Activated naive CD8-positive, alpha-beta T cell treated with anti-CD3 and anti-CD28 coated beads, Interleukin-2, amount 50 U/mL, for 24 hours (primary cell): Measurements from ENCODE around the gene CCNA1.
A peak's percentile ranks its signal among the peaks of the same experiment; 100 is the strongest.

ENCODE experiments used
- ATAC-seq: fragments of 150-1000 bp; cut with Tn5 transposase; one replicate; pipeline ENCODE4 v1.10.0; 2021
- DNase-seq: peaks from one replicate; pipeline ENCODE4 v3.0.0; 2021
- H3K27ac Mint-ChIP-seq: one replicate; pipeline ENCODE4 v1.8.0; 2021; ENCODE audit warnings: mild to moderate bottlenecking, mixed read lengths
- H3K27me3 Mint-ChIP-seq: one replicate; pipeline ENCODE4 v1.8.0; 2021; ENCODE audit warnings: mixed read lengths
- H3K36me3 Mint-ChIP-seq: one replicate; pipeline ENCODE4 v1.8.0; 2021; ENCODE audit warnings: low read depth, mixed read lengths
- H3K4me1 Mint-ChIP-seq: one replicate; pipeline ENCODE4 v1.8.0; 2021; ENCODE audit warnings: mixed read lengths
- H3K4me3 Mint-ChIP-seq: one replicate; pipeline ENCODE4 v1.8.0; 2021; ENCODE audit warnings: mild to moderate bottlenecking, moderate library complexity, mixed read lengths
- H3K9me3 Mint-ChIP-seq: one replicate; pipeline ENCODE4 v1.8.0; 2021; ENCODE audit warnings: mixed read lengths

CCNA1 gene

DNA sequence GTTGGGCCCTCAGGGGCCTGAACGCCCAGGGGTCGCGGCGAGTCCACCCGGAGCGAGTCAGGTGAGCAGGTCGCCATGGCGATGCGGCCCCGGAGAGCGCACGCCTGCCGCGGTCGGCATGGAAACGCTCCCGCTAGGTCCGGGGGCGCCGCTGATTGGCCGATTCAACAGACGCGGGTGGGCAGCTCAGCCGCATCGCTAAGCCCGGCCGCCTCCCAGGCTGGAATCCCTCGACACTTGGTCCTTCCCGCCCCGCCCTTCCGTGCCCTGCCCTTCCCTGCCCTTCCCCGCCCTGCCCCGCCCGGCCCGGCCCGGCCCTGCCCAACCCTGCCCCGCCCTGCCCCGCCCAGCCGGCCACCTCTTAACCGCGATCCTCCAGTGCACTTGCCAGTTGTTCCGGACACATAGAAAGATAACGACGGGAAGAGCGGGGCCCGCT is at the start of gene CCNA1:
Gene CCNA1, plus strand, starts transcription at position 390 of the 439 bp plus-strand sequence. CDS start 562 bp downstream, outside the sequence.
- peak; percentile 66 for ATAC-seq
- peak within 1 kb of the TSS; percentile 59 for H3K4me3 Mint-ChIP-seq
- no peaks in the 10 kb centered on the region for H3K9me3 Mint-ChIP-seq
- no peaks in the 10 kb centered on the region for H3K36me3 Mint-ChIP-seq
- H3K27me3 Mint-ChIP-seq: peaks cover 63% of the 10 kb centered on the region
- H3K27ac Mint-ChIP-seq: no peak within 1 kb of the TSS
- H3K4me1 Mint-ChIP-seq: peaks cover 10% of the 10 kb centered on the region
- peak; percentile 26 for DNase-seq

DNA sequence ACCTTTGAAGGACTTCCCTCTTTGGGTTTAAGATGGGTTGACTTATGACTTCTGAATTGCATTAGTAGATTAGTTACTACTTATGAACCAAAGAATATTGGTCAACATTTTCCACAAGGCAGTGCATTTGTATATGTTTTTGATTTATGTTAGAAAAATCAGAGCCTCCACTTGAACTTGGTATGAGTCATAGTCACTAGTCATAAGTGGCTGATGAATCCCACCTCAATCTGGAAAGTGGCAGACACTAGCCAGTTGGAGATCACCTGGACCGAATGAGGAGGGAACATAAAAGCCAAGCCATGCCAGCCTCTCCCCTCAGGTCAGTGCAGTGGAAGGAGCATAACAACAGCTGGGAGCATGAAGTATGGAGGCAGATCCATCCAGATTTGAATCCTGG is 46.8 kb upstream of the CCNA1 start:
- Mint-ChIP-seq H3K36me3 (no peaks in the 10 kb centered on the region), H3K4me1 (no peaks in the 10 kb centered on the region)
- no peak for ATAC-seq

DNA sequence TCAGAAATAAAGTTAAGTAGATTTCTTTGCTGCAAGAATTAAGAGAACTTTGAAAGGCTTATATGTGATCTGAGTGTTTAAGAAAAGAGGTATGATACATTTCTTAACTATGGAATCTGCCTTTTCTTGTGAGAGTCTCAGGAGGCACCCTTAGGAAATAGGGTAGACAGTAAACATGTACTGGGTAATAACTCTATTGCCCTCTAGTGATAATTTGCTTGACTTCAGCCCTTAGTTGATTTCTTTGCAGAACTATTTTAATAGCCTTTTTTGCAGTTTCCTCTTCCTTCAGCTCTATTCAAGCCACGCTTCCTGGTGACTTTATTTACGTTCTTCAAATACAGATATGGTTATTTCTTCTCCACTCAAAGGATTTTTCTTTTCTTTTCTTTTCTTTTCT is 37.0 kb upstream of the CCNA1 start:
- Mint-ChIP-seq H3K36me3 (no peaks in the 10 kb centered on the region), H3K27me3 (peaks cover 10% of the 10 kb centered on the region), H3K4me1 (no peaks in the 10 kb centered on the region), H3K9me3 (peaks cover 2% of the 10 kb centered on the region), H3K4me3 (no peak overlapping the region), H3K27ac (no peak overlapping the region)
- ATAC-seq (peak; percentile 49), DNase-seq (no peak)

More for the DNA sequence above, 46.8 kb upstream of the CCNA1 start:
- peaks cover 19% of the 10 kb centered on the region for H3K27me3 Mint-ChIP-seq
- H3K9me3 Mint-ChIP-seq: no peaks in the 10 kb centered on the region
- no peak overlapping the region for H3K27ac Mint-ChIP-seq
- H3K4me3 Mint-ChIP-seq: no peak overlapping the region
- no peak for DNase-seq

DNA sequence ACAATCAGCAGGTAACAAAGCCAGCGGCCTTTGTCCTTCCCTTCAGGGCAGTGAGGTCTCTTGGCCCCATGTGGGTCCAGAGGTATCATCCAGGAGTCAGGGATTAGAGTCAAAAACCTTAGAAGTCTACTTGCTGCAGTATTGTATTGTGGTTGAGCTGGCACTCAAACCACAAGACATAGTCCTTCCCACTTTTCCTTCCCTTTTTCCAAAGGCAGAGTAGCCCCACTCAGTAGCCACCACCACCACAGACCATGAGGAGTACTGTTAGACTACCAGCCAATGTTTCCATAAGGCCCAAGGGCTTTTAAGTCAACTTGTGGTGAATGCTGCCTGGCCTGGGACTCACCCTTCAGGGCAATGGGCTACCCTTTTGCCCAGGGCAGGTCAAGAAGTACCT is 27.1 kb upstream of the CCNA1 start:
- H3K27ac Mint-ChIP-seq: no peak overlapping the region
- peaks cover 14% of the 10 kb centered on the region for H3K27me3 Mint-ChIP-seq
- peaks cover 4% of the 10 kb centered on the region for H3K9me3 Mint-ChIP-seq
- H3K4me1 Mint-ChIP-seq: no peaks in the 10 kb centered on the region
- DNase-seq (no peak), ATAC-seq (no peak)
- H3K36me3 Mint-ChIP-seq: no peaks in the 10 kb centered on the region
- no peak overlapping the region for H3K4me3 Mint-ChIP-seq

DNA sequence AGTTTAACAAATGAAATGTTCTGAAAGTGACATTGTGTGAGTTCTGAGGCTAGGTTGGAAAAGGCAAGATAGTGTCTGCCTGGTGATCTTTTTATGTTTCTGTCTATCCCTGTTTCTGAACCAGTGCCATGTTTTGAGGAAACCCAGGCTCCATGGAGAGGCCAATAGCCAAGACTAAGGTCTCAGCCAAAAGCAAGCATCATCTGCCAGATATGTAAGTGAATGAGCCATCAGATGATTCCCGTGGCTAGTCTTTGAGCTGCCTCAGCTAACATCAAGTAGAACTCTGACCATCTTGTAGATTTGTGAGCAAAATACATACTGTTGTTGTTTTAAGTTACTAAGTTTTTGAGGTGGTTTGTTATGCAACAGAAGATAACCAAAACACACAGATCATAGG is 19.6 kb upstream of the CCNA1 start:
- Mint-ChIP-seq H3K4me3 (no peak overlapping the region), H3K9me3 (peaks cover 16% of the 10 kb centered on the region), H3K4me1 (peaks cover 12% of the 10 kb centered on the region), H3K27ac (no peak overlapping the region), H3K36me3 (peaks cover 2% of the 10 kb centered on the region), H3K27me3 (peaks cover 42% of the 10 kb centered on the region)
- DNase-seq: no peak
- ATAC-seq: no peak

DNA sequence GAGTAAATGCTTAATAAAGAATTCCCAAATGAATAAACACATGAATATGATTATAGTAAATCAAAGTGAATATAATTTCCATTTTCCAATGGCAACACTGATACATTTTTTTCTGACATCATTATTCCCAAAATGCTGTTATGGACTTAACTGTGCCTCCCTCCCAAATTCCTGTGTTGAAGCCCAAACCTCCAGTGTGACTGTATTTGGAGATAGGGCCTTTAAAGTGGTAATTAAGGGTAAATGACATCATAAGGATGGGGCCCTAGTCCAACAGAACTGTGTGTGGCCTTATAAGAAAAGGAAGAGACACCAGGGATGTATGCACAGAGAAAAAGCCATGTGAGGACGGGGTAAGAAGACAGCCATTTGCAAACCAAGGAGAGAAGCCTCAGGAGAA is 19.1 kb upstream of the CCNA1 start:
- H3K27ac Mint-ChIP-seq: no peak overlapping the region
- DNase-seq: no peak
- peaks cover 2% of the 10 kb centered on the region for H3K36me3 Mint-ChIP-seq
- peaks cover 16% of the 10 kb centered on the region for H3K4me1 Mint-ChIP-seq
- H3K9me3 Mint-ChIP-seq: peaks cover 16% of the 10 kb centered on the region
- peaks cover 39% of the 10 kb centered on the region for H3K27me3 Mint-ChIP-seq
- H3K4me3 Mint-ChIP-seq: no peak overlapping the region
- no peak for ATAC-seq

DNA sequence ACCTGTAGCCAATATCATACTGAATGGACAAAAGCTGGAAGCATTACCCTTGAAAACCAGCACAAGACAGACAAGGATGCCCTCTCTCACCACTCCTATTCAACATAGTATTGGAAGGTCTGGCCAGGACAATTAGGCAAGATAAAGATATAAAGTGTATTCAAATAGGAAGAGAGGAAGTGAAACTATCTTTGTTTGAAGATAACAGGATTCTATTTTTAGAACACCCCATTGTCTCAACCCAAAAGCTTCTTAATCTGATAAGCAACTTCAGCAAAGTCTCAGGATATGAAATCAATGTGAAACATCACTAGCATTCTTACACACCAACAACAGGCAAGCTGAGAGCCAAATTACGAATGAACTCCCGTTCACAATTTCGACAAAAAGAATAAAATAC is 17.8 kb upstream of the CCNA1 start:
- no peak overlapping the region for H3K27ac Mint-ChIP-seq
- no peak overlapping the region for H3K4me3 Mint-ChIP-seq

DNA sequence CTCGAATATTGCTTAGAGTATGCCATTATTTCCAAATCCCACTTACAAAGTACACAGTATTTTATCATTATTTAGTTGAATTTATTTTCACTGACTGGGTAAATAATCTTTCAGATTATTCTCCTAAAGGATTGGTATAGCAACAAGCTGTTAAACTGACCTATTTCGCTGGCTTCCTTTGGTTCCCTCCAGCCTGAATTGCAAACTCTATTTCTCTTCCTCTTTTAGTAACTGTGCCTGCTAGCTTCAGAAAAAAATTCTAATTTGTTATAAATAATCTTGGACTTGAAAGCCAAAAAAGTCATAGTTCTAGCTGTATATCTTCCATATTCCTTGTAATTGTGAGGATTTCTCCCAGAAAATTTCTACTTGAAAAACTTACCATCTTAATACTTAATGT is 15.0 kb upstream of the CCNA1 start:
- H3K27me3 Mint-ChIP-seq: peaks cover 48% of the 10 kb centered on the region
- ATAC-seq (no peak), DNase-seq (no peak)
- peaks cover 31% of the 10 kb centered on the region for H3K4me1 Mint-ChIP-seq
- no peak overlapping the region for H3K4me3 Mint-ChIP-seq
- peaks cover 16% of the 10 kb centered on the region for H3K9me3 Mint-ChIP-seq
- no peak overlapping the region for H3K27ac Mint-ChIP-seq
- peaks cover 2% of the 10 kb centered on the region for H3K36me3 Mint-ChIP-seq

More for the DNA sequence above, 17.8 kb upstream of the CCNA1 start:
- H3K27me3 Mint-ChIP-seq: peaks cover 39% of the 10 kb centered on the region
- peaks cover 21% of the 10 kb centered on the region for H3K4me1 Mint-ChIP-seq
- no peak for DNase-seq
- H3K9me3 Mint-ChIP-seq: peaks cover 16% of the 10 kb centered on the region
- ATAC-seq: no peak
- H3K36me3 Mint-ChIP-seq: peaks cover 2% of the 10 kb centered on the region

DNA sequence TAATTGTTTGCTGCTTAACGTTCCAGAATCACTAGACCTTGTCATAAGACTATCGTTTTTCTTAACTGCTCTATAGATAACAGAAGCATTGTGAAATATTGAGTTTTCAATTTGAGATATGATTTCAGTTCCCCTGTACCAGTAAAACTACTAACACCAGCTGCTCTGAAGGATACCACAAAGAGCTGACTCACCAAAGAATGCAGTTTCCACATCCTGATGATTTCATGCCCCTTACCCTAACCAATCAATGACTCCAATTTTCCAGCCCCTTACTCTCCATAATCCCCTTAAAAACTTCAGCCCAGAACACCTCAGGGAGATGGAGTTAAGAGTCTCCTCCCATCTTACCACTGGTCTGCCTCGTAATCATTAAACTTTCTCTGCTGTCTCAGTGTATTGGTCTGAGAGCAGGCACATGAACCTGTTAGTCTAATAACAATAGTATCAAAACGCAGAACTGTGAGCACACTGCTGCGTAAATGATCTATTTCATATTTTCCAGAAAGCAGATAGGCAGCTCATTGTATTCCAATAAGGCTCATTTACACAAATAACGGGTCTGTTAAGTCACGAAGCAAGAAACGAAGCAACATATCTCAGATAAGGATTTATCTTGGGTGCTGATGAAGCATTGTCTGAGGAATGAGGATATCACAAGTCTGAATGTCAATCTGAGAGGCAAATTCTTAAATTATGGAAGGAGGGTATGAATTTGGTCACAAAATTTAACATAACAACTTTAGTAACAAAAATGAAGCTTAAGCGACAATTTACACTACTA is 14.1 kb upstream of the CCNA1 start:
- Mint-ChIP-seq H3K4me3 (peak overlapping the region; percentile 9), H3K36me3 (peaks cover 2% of the 10 kb centered on the region), H3K27ac (peak overlapping the region; percentile 43), H3K4me1 (peaks cover 31% of the 10 kb centered on the region), H3K9me3 (peaks cover 16% of the 10 kb centered on the region), H3K27me3 (peaks cover 41% of the 10 kb centered on the region)
- DNase-seq (no peak), ATAC-seq (peak; percentile 80)

DNA sequence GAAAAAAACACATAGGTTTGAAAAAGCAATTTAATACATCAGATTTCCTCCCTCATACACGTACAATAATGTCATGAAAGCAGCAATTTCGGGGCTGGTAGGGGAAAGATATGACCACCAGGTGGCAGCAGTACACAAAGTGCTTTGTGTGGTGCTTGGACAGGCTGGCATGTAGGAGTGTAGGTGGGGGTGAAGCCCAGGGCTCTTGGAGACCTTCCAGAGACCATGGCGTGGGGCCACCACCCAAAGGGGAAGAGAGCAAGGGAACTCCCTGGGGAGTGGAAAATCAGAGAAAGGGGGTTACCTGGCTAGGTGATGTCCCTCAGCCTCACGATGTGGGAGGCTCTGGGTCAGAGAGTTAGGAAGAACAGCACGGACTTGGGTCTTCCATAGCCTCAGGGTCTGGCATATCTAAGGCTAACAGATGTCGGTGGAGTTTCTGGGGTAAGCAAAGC is 11.8 kb upstream of the CCNA1 start:
- Mint-ChIP-seq H3K9me3 (peaks cover 6% of the 10 kb centered on the region), H3K4me3 (no peak overlapping the region), H3K27me3 (peaks cover 46% of the 10 kb centered on the region), H3K4me1 (peaks cover 22% of the 10 kb centered on the region), H3K27ac (no peak overlapping the region), H3K36me3 (no peaks in the 10 kb centered on the region)
- peak; percentile 73 for ATAC-seq
- peak; percentile 71 for DNase-seq

DNA sequence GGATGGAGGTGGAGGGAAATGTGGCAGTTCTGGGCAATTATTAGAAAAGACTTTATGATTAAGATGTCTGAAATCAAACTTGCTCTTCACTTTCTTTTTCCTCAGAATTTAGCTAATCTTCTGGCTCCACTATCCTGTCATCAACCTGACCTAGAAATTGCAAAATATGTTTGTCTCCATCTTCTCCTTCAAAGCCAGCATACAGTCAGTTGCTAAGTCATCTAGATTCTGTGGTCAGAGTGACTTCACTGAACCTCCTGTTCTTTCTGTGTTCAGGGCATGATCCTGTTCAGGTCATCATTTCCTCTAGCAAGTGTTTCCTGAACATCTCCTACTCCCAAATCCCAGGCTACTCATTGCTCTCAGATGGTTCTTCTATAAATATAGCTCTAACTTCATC is 10.8 kb upstream of the CCNA1 start:
- Mint-ChIP-seq H3K27ac (no peak overlapping the region), H3K4me3 (no peak overlapping the region), H3K36me3 (no peaks in the 10 kb centered on the region), H3K9me3 (peaks cover 2% of the 10 kb centered on the region), H3K4me1 (peaks cover 22% of the 10 kb centered on the region), H3K27me3 (peaks cover 43% of the 10 kb centered on the region)
- DNase-seq (no peak), ATAC-seq (peak; percentile 17)

DNA sequence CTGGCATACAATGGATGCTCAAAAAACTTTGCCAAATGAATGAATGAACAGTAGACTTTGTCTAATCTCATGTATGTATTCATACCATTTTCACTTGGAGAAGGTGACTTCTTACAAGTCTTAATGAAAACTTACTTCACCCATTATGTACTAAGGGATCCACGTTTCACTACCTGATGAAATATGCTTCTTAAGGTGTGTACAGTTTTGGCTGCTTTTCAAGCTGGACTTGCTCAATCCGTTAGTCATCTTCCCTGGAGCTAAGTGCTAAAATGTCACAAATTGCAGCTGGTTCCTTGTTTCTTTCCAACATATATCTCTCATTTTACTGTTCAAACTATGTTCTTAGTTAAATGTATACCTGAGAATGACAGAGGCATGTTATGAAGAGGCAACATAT is 4.2 kb upstream of the CCNA1 start:
- H3K4me3 Mint-ChIP-seq: no peak overlapping the region
- no peak for DNase-seq
- H3K36me3 Mint-ChIP-seq: no peaks in the 10 kb centered on the region
- H3K9me3 Mint-ChIP-seq: peaks cover 5% of the 10 kb centered on the region
- peaks cover 10% of the 10 kb centered on the region for H3K4me1 Mint-ChIP-seq
- no peak overlapping the region for H3K27ac Mint-ChIP-seq
- no peak for ATAC-seq
- H3K27me3 Mint-ChIP-seq: peaks cover 72% of the 10 kb centered on the region

DNA sequence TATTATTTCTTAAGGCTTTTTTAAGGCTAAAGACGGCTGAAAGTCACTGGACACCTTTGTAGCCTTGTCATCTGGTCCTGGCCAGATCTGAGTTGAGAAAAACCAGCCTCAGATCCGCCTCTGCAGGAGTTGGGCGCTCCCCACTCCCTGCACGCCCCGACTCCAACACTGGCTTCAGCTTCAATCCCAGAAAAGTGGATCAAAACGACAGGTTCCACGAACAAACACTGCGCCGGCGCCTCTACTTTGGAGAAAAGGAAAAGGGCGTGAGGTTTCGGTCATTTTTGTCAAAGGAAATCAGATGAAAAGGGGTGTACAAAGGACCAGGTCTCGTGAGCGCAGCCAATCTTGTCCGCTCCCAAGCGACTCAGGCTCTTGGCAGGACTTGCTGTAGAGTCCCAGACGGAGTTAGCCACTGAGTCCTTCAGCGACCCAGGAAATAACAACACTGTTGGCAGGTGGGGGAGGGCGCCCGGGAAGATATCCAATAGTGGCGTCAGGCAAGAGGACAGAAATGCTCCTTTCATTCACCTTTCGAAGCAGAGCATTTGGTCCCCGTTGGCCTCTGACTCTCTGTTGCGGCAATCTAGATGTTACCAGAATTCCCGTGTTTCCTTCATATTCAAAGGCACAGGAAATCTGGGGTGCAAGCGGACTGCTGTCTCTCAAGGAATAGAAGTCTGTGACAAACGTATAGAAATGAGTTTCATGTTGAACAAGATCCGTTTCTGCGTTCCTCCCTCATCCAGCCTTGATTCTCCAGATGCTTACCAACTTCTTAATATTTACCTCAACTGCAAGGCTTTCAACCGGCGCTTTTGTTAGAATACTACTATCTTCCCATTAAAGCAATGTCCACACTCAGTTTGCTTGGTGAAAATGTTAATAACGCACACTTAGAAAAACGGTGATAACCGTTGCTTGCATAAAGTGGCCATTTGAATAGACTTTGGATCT is 1.8 kb upstream of the CCNA1 start:
- peaks cover 5% of the 10 kb centered on the region for H3K9me3 Mint-ChIP-seq
- DNase-seq: no peak
- H3K4me3 Mint-ChIP-seq: no peak overlapping the region
- H3K27ac Mint-ChIP-seq: no peak overlapping the region
- peaks cover 10% of the 10 kb centered on the region for H3K4me1 Mint-ChIP-seq
- peaks cover 70% of the 10 kb centered on the region for H3K27me3 Mint-ChIP-seq
- ATAC-seq: no peak
- H3K36me3 Mint-ChIP-seq: no peaks in the 10 kb centered on the region

DNA sequence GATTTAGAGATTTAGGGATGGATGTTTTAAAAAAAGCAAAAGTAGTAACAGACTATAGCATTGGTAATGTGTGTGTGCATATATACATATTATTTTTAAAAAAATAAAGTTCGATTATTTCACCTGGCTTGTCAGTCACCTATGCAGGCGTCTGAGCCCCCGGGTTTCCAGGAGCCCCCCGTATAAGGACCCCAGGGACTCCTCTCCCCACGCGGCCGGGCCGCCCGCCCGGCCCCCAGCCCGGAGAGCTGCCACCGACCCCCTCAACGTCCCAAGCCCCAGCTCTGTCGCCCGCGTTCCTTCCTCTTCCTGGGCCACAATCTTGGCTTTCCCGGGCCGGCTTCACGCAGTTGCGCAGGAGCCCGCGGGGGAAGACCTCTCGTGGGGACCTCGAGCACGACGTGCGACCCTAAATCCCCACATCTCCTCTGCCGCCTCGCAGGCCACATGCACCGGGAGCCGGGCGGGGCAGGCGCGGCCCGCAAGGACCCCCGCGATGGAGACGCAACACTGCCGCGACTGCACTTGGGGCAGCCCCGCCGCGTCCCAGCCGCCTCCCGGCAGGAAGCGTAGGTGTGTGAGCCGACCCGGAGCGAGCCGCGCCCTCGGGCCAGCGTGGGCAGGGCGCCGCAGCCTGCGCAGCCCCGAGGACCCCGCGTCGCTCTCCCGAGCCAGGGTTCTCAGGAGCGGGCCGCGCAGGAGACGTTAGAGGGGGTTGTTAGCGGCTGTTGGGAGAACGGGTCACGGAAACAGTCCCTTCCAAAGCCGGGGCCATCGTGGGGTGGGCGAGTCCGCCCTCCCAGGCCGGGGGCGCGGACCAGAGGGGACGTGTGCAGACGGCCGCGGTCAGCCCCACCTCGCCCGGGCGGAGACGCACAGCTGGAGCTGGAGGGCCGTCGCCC is 840 bp upstream of the CCNA1 start:
- peaks cover 67% of the 10 kb centered on the region for H3K27me3 Mint-ChIP-seq
- no peak overlapping the region for H3K27ac Mint-ChIP-seq
- H3K9me3 Mint-ChIP-seq: peaks cover 3% of the 10 kb centered on the region
- H3K36me3 Mint-ChIP-seq: no peaks in the 10 kb centered on the region
- no peak for DNase-seq
- peaks cover 10% of the 10 kb centered on the region for H3K4me1 Mint-ChIP-seq
- ATAC-seq: peak; percentile 33
- H3K4me3 Mint-ChIP-seq: no peak overlapping the region
